ENCODE data around the gene GPR78. TPM values are rescaled to one million over a fixed set of nuclear protein-coding genes. Genes with fewer than 3 reads are reported as not detected.

Gene GPR78
- polyA plus RNA-seq, 1 donor (not counting 4 experiments of a cell fraction or from before 2014, with no cell fraction given) = not detected

- no peaks in the 10 kb centered on the region for H3K9me1 ChIP-seq (ENCODE audit: control insufficient read depth, extremely low read depth, insufficient read depth, low read length)
- FAIRE-seq (no peak), DNase-seq (ENCODE audit: low read depth, low spot score) (no peak)
- dilution Hi-C loops (cut with MboI; ENCODE audit: extremely low pct_ligation_motif_present, low sequenced_read_pairs) = no loop called here
- no peak overlapping the region for H3K4me3 ChIP-seq (ENCODE audit: control insufficient read depth in 2 of 3, extremely low read depth in 1 of 3, insufficient read depth in 2 of 3, low read depth in 1 of 3, low read length in 3 of 3)
- H3K4me2 ChIP-seq (ENCODE audit: control insufficient read depth, extremely low read depth, insufficient read depth, low read depth, low read length) = no peak overlapping the region
- H2AFZ ChIP-seq (ENCODE audit: control insufficient read depth, low read length) = no peak overlapping the region
- H3K9ac ChIP-seq (ENCODE audit: control insufficient read depth, extremely low read depth, insufficient read depth, low read length) = no peak overlapping the region
- no peaks in the 10 kb centered on the region for H3K4me1 ChIP-seq (ENCODE audit: control insufficient read depth, extremely low read depth, insufficient read depth, low read length)
- no peaks in the 10 kb centered on the region for H3K79me2 ChIP-seq (ENCODE audit: control insufficient read depth, insufficient read depth, low read length)
- no peaks in the 10 kb centered on the region for H3K36me3 ChIP-seq (ENCODE audit: control insufficient read depth in 2 of 2, extremely low read depth in 1 of 2, insufficient read depth in 2 of 2, low read length in 2 of 2)
- TF ChIP-seq EZH2 (IDR thresholded peaks at IDR 0.05; ENCODE audit: low read length) = no peak
- no peak for TF ChIP-seq CTCF (optimal IDR thresholded peaks at IDR 0.05 in 1 of 3, IDR thresholded peaks at IDR 0.05 in 1 of 3, conservative IDR thresholded peaks at IDR 0.05 in 1 of 3; ENCODE audit: extremely low read depth in 1 of 3, insufficient read depth in 2 of 3, low read length in 3 of 3)
- no peaks in the 10 kb centered on the region for H4K20me1 ChIP-seq (ENCODE audit: control insufficient read depth, extremely low read depth, insufficient read depth, low read length)
- H3K27me3 ChIP-seq (ENCODE audit: control insufficient read depth, extremely low read depth, insufficient read depth, low read length) = peaks cover 10% of the 10 kb centered on the region
- H3K9me3 ChIP-seq (ENCODE audit: control insufficient read depth, low read depth, low read length) = no peaks in the 10 kb centered on the region
- H3K27ac ChIP-seq (ENCODE audit: control insufficient read depth, insufficient read depth, low read length) = no peak overlapping the region
These were observed 469 bp upstream of the GPR78 start for GRCh38 chr4:8579526-8580320.

GRCh38 chr4:8581094-8581861 lies 1.1 kb downstream of the GPR78 start:
- no peaks in the 10 kb centered on the region for H3K9me1 ChIP-seq (ENCODE audit: control insufficient read depth, extremely low read depth, insufficient read depth, low read length)
- H3K79me2 ChIP-seq (ENCODE audit: control insufficient read depth, insufficient read depth, low read length) = no peaks in the 10 kb centered on the region
- no peaks in the 10 kb centered on the region for H3K9me3 ChIP-seq (ENCODE audit: control insufficient read depth, low read depth, low read length)
- no peak for FAIRE-seq
- no peak overlapping the region for H3K9ac ChIP-seq (ENCODE audit: control insufficient read depth, extremely low read depth, insufficient read depth, low read length)
- no peak for DNase-seq (ENCODE audit: low read depth, low spot score)
- H3K27ac ChIP-seq (ENCODE audit: control insufficient read depth, insufficient read depth, low read length) = no peak overlapping the region
- no peak overlapping the region for H3K4me2 ChIP-seq (ENCODE audit: control insufficient read depth, extremely low read depth, insufficient read depth, low read depth, low read length)
- H3K4me1 ChIP-seq (ENCODE audit: control insufficient read depth, extremely low read depth, insufficient read depth, low read length) = no peaks in the 10 kb centered on the region
- no peak overlapping the region for H3K4me3 ChIP-seq (ENCODE audit: control insufficient read depth in 2 of 3, extremely low read depth in 1 of 3, insufficient read depth in 2 of 3, low read depth in 1 of 3, low read length in 3 of 3)
- TF ChIP-seq EZH2 (IDR thresholded peaks at IDR 0.05; ENCODE audit: low read length) (no peak), CTCF (optimal IDR thresholded peaks at IDR 0.05 in 1 of 3, IDR thresholded peaks at IDR 0.05 in 1 of 3, conservative IDR thresholded peaks at IDR 0.05 in 1 of 3; ENCODE audit: extremely low read depth in 1 of 3, insufficient read depth in 2 of 3, low read length in 3 of 3) (no peak)
- H4K20me1 ChIP-seq (ENCODE audit: control insufficient read depth, extremely low read depth, insufficient read depth, low read length) = no peaks in the 10 kb centered on the region
- peaks cover 11% of the 10 kb centered on the region for H3K27me3 ChIP-seq (ENCODE audit: control insufficient read depth, extremely low read depth, insufficient read depth, low read length)
- no peaks in the 10 kb centered on the region for H3K36me3 ChIP-seq (ENCODE audit: control insufficient read depth in 2 of 2, extremely low read depth in 1 of 2, insufficient read depth in 2 of 2, low read length in 2 of 2)
- dilution Hi-C loops (cut with MboI; ENCODE audit: extremely low pct_ligation_motif_present, low sequenced_read_pairs) = no loop called here
- no peak overlapping the region for H2AFZ ChIP-seq (ENCODE audit: control insufficient read depth, low read length)
